Activated naive CD4-positive, alpha-beta T cell treated with Interleukin-2 at 50 U/mL for 16 hours (primary cell): ENCODE measurements around the gene PPP1R12B.
"Not testable (repeated sequence)": the region's sequence is repeated elsewhere in the genome, so short reads cannot be mapped to it uniquely, and the experiment has no call there.

Experiments
- DNase-seq: peaks from one replicate; pipeline ENCODE4 v3.0.0-alpha.2; 2020

The PPP1R12B gene

DNA sequence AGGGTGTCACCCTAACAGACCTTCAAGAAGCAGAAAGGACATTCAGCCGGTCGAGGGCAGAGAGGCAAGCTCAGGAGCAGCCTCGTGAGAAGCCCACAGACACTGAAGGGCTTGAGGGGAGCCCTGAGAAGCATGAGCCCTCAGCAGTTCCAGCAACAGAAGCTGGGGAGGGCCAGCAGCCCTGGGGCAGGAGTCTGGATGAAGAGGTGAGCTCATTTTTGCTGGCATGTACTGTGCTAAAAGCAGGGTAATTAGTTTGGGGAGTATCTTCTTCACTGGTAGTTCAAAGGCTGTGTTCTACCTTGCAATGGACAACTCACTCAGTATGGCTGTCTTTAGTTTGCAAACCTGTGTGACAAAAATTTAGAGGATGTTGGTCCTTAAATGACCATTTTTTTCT lies 144.6 kb downstream of the PPP1R12B start:
- DNase-seq, result not testable (repeated sequence)

- DNase-seq, result no peak
These were observed 150.0 kb downstream of the PPP1R12B start for GRCh38 chr1:202498542-202498941.

GRCh38 chr1:202499997-202500396 lies 151.5 kb downstream of the PPP1R12B start:
- not testable (repeated sequence) for DNase-seq

DNA sequence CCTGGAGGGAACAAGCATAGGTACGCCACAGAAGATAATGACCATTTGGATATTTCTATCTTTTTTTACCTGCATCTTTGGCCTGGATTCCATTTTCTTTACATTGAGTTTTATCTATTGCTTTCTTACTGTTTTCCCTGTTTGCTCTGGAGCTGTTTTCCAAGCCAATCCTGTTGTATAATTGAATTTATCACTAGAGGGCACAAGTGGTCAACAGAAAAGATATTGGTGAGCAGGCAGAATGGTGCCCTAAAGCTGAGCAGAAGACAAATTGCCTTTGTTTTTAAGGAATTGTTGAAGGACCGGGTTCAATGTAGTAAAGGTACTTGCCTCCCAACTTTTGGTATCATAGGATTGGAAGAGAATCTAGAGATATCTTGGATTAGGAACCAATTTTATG lies 152.8 kb downstream of the PPP1R12B start:
- DNase-seq, result no peak

GRCh38 chr1:202505356-202505755 lies 156.9 kb downstream of the PPP1R12B start:
- DNase-seq, result no peak

GRCh38 chr1:202505880-202506575 lies 157.5 kb downstream of the PPP1R12B start:
- DNase-seq, result not testable (repeated sequence)

GRCh38 chr1:202508863-202509262 lies 160.4 kb downstream of the PPP1R12B start:
- DNase-seq, result not testable (repeated sequence)

GRCh38 chr1:202513875-202514274 lies 165.4 kb downstream of the PPP1R12B start:
- not testable (repeated sequence) for DNase-seq

DNA sequence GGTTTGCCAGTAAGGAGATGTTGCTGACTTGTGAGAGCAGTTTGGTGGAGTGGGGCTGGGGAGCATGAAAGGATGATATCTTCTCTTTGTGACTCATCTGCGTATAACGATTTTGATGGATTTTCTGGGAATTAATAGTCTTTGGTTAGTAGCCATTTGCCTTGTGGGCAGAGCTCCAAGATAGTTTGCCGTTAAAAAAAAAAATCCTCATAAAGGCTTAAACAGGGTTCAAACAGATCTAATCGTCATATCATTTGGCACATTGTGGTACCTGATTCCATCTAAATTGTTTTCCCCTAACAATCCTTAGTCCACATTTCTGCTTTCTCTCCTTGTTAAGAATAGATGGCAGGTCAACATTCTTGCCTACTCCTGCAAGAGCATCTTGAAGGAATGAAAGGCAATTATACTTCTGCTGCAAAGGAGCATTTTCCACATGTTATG lies 168.0 kb downstream of the PPP1R12B start:
- no peak for DNase-seq

DNA sequence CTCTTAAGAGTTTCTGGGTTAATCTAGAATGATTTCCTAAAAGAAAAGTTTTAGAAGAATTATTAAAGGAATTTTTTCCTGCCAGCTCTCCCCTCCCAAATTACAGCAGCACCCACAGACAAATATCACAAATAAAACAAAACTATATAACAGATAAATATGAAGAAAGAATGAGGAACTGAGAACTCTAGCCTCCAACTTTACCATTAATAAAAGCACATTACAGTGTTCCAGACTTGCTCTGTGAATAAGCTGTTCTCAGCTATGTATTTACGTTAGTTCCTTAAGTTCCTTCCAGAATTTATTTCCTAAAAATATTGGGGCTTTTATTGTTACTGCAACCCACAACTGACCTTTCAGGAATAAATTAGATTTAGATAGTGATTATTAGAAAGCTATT lies 168.6 kb downstream of the PPP1R12B start:
- not testable (repeated sequence) for DNase-seq

GRCh38 chr1:202518180-202518579 lies 169.7 kb downstream of the PPP1R12B start:
- not testable (repeated sequence) for DNase-seq

GRCh38 chr1:202518905-202519304 lies 170.4 kb downstream of the PPP1R12B start:
- not testable (repeated sequence) for DNase-seq

DNA sequence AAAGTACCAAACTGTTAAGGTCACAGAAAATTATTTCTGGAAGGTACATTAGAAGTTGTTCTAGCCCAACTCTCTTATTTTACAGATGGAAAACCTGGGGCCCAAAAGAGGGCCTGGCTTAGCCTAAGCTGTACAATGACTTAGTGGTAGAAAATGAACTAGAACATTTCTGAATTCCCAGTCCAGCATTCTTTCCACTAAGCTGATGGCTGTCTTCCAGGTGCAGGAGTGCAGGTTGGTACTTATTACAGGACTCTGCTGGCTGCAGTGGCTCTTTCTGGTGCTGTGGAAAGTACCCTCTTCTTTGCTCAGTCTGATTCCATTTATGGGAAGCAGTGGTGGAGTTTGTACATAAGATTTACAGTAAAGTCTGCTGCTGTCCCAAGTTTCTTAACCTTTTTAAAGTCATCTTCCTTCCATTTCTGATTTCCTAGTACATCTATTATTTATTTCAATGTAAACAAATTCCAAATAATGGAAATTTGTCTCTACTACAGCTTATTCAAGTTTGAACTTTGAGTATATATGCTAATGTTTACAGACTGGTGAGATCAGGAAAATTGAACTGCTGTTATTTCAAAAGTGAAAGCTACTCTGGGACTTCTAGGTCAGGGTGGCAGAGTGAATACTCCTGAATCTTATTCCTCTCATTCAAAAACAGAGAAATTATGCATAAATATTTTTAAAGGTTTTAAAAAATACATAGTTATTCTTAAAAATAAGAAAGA lies 171.8 kb downstream of the PPP1R12B start:
- not testable (repeated sequence) for DNase-seq

DNA sequence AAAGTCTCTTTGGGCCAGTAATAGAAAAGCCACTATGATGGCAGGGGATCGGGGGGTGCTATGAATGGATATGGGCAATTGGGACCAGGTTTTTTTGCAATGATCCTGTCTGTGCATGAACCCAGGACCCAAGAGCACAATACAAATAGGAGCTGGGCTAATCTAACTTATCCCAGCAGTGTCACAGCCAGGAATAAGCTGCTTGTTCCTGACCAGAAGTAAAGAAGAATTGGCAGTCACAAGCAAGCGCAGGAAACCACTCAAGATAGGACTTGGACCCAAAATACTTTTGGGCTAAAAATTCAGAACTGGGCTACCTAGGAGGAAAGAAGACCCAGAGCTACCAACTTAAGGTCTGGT lies 172.3 kb downstream of the PPP1R12B start:
- not testable (repeated sequence) for DNase-seq

- not testable (repeated sequence) for DNase-seq
These were observed 173.0 kb downstream of the PPP1R12B start for GRCh38 chr1:202521484-202521883.

- no peak for DNase-seq
These were observed 173.4 kb downstream of the PPP1R12B start for GRCh38 chr1:202521886-202522285.

- not testable (repeated sequence) for DNase-seq
These were observed 177.6 kb downstream of the PPP1R12B start for GRCh38 chr1:202526056-202526455.

DNA sequence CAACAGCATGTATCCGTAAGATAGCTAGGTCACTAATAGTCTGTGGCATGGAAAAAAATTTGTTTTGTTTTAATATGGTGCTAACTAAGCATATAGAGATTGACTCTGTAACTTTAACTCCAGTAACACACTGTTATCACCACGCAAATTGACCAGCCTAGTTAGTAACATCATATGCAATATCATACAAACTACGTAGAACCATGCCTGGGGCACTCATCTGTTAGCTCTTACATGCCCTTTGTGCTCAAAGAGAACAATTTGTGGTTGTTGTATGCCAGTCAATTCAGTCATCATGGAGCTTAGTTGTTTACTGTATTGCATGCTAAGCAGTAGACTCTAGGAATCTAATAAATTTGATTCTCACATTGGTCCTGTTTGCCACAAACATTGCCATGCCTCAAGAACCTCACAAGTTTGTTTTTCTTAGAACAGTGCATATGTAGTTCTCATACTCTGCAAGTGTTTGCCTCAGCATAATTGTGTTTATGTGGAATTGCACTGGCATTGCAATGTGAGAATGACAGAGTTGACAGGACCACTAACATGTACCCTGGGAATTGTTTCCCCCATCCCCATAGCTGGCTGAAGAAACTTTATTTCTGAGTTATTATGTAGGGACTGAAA lies 179.7 kb downstream of the PPP1R12B start:
- DNase-seq, result not testable (repeated sequence)

DNA sequence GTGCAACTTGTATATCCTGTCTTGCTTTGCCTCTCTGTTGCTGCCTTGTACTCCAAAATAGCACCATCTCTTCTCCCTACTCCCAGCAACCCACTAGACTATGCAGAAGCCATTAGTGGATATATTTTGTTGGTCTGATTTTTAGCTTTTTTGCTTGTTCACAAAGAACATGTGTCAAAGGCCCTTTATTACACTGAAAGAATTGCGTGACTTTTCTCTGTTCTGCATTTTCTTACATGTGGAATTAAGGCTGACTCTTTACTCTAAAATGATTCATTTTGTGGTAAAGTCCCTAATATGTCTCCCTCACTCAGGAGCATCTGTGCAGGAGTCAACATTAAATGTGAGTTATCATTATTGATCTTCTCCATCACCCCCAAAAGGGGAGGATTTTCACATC lies 182.2 kb downstream of the PPP1R12B start:
- not testable (repeated sequence) for DNase-seq

DNA sequence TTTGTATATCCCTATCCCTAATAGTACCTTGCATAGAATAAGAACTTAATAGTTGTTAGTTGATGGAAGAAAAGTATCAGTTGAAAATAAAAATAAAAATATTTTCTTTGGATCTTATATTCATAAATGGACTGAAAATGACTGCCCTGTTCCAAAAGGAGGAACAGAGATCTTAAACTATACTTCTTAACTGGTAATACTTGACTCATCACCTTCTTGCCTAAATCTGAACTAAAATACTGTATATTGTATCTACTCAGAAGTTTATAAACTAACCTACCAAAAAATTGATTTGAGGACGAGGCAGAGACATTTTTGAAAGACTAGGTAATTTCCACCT lies 182.9 kb downstream of the PPP1R12B start:
- no peak for DNase-seq

GRCh38 chr1:202531812-202532616 lies 183.5 kb downstream of the PPP1R12B start:
- not testable (repeated sequence) for DNase-seq

- not testable (repeated sequence) for DNase-seq
These were observed 190.7 kb downstream of the PPP1R12B start for GRCh38 chr1:202539166-202539574.

- DNase-seq, result not testable (repeated sequence)
These were observed 191.1 kb downstream of the PPP1R12B start for GRCh38 chr1:202539583-202539982.
